ENCODE measurements around the gene GRAMD4.

DNA sequence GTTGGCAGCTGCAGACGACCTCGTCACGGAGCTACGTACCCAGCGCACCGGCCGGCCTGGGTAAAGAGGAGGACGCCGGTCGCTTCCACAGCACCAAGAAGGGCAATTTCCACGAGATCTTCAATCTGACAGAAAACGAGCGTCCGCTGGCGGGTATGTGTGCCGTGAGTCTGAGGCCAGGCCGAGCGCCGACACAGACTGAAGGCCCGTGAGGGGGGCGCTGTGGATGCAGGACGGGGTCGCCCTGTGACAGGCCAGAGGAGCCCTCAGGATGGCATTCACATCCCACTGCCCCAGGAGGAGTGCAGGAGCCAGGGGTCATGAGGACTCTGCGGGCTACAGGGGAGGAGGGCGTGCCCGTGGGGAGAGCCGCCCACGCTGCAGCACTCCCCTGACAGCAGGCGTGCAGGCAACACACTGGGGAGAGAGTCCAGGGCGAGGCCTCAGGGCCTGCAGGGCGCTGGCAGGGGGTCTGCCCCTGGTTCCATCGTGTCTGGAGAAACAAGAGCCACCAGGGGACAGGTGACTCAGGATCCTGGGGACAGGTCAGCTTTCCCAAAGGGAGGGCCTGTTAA is 53.6 kb downstream of the GRAMD4 start:
- TF ChIP-seq, protein P1, sequence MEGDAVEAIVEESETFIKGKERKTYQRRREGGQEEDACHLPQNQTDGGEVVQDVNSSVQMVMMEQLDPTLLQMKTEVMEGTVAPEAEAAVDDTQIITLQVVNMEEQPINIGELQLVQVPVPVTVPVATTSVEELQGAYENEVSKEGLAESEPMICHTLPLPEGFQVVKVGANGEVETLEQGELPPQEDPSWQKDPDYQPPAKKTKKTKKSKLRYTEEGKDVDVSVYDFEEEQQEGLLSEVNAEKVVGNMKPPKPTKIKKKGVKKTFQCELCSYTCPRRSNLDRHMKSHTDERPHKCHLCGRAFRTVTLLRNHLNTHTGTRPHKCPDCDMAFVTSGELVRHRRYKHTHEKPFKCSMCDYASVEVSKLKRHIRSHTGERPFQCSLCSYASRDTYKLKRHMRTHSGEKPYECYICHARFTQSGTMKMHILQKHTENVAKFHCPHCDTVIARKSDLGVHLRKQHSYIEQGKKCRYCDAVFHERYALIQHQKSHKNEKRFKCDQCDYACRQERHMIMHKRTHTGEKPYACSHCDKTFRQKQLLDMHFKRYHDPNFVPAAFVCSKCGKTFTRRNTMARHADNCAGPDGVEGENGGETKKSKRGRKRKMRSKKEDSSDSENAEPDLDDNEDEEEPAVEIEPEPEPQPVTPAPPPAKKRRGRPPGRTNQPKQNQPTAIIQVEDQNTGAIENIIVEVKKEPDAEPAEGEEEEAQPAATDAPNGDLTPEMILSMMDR (IDR thresholded peaks at IDR 0.05) = no peak
- no peak for TF ChIP-seq POLR2A (IDR thresholded peaks at IDR 0.05)

Data from uterus (tissue), 2 donors.